IPS-NIHi11 (cell line): Measurements from ENCODE around the gene GIGYF2.
"Not testable (repeated sequence)": the region's sequence is repeated elsewhere in the genome, so short reads cannot be mapped to it uniquely, and the experiment has no call there.

Source experiments
- DNase-seq: peaks from one replicate; pipeline ENCODE4 v3.0.0; 2012; ENCODE audit warnings: mixed read lengths, low spot score

The GIGYF2 gene

GRCh38 chr2:232894746-232895145, 197.6 kb downstream of the GIGYF2 start:
- no peak for DNase-seq

DNA sequence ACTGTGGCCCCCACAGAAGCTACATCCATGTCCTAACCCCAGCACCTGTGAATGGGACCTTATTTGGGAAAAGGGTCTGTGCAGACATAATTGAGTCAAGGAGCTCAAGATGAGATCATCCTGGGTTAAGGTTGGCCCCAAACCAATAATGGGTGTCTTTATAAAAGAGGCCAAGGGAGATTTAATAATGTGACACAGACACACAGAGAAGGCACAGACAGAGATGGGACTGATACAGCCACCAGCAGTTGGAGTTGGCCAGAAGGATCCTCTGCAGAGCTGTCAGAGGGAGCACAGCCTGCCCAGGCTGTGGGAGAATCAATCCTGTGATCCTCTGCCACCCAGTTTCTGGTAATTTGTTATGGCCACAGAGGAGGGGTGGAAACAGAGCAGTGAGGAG, 199.0 kb downstream of the GIGYF2 start:
- DNase-seq = no peak

- no peak for DNase-seq
These were observed 199.8 kb downstream of the GIGYF2 start for GRCh38 chr2:232896720-232897597.

- DNase-seq = no peak
These were observed 200.7 kb downstream of the GIGYF2 start for GRCh38 chr2:232897598-232898408.

- DNase-seq = no peak
These were observed 201.7 kb downstream of the GIGYF2 start for GRCh38 chr2:232898592-232899543.

- peak; percentile 48 for DNase-seq
These were observed 203.9 kb downstream of the GIGYF2 start for GRCh38 chr2:232900811-232901735.

DNA sequence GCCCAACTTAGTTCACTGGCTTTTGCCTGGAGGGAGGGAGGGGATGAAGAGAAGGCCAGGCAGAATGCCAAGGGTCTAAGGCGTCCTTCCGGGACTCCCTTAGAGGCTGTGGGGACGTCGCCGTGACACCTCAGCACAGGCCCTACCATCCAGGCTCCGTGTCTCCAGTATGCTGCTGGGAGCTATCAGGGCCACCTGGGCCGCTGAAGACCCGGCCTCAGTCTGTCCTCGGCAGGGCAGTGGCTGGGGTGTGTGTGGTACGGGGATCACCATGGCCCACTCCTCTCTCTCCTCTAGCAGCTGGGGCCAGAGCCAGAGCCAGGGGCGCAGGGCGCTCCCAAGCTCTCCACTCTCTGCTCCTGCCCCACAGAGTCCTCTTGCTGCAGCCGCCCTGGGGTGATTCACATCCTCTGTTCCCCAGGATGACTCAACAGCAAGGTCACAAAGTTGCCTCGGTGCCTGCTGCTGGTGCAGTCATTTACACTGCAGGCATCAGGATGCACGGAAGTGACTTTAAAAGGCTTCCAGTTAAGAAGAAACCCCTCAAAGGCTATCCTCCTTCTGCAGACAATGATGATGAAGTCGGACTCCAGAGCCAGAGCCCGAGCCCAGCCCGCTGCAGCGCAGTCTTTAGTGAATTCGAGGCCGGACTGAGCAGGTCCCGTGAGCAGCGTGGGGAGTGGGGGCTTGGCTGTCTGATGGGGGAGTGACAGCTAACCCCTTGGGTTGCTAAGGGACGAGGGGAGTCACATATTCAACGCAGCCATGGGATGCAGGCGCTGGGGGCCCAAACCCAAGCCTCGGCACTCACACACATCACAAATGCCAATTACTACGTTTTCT, 204.8 kb downstream of the GIGYF2 start:
- peak; percentile 42 for DNase-seq

DNA sequence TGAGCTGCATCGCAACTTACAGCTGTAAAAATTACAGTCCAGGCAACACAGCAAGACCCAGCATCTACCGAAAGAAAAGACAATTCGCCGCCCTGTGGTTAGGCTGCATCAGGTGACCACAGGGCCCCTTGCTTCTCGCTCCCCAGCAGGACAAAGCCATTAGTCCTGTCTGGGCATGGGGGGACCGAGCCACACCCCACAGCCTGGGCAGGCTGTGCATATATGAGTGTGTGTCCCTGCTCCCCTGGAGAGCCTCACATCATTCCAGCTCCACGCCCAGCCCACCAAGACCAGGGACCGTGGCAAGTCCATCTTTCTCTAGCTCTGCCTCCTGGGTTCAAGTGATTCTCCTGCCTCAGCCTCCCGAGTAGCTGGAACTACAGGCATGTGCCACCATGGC, 206.9 kb downstream of the GIGYF2 start:
- no peak for DNase-seq

DNA sequence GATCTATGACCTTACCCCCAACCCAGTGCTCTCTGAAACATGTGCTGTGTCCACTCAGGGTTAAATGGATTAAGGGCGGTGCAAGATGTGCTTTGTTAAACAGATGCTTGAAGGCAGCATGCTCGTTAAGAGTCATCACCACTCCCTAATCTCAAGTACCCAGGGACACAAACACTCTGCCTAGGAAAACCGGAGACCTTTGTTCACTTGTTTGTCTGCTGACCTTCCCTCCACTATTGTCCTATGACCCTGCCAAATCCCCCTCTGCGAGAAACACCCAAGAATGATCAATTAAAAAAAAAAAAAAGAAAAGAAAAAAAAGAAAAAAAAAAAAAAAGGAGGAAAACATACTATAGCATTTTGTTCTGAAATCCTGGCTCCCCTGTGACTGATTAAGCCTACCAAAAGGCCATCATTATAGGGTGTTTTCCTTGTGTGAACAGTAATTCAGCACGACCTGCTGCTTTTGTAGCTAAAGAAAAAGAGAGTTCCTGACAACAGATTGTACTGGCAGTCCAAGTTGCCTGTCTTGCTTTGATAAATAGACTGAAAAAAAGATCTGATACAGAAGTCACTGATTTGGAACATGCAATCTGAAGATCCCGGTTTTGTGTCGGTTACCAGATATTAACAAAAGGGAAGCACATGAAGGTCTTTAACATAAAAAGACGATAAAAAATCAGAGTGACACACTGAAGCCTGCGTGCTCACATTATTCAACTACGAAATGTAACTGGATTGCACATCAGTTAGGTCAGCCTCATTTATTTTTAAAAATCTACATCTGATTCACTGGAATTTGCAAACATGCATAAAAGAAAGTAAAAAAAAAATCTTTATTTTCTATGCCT, 210.0 kb downstream of the GIGYF2 start:
- DNase-seq = not testable (repeated sequence)

- DNase-seq = not testable (repeated sequence)
These were observed 210.6 kb downstream of the GIGYF2 start for GRCh38 chr2:232907718-232908085.

DNA sequence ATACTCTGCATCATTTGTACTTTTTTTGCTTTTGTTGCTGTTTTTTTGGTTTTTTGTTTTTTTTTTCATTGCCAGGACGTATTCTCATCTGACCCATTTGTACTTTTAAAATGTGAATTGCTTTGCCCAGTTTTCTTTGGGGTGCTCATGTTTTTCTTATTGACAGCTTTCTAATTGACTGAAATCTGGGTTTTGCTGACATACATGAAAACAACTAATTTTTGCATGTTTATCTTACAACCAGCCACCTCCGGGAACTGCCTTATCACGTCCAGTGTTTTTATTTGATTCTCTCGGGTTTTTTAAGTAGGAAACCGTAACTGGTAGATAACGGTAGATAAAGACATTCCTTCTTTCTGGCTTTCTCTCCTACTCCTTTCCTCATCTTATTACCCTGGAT, 211.6 kb downstream of the GIGYF2 start:
- no peak for DNase-seq
